C4-2B (cell line): ENCODE results near the gene ASNSD1.
"Not testable (repeated sequence)": the region's sequence is repeated elsewhere in the genome, so short reads cannot be mapped to it uniquely, and the experiment has no call there.

ENCODE experiments used
- H3K27ac ChIP-seq: fragments of 450-650 bp; 2 replicates; pipeline ENCODE4 v1.5.1; 2017
- ZFX ChIP-seq: fragments of 450-650 bp; IDR thresholded peaks from 2 replicates; pipeline ENCODE4 v1.6.1; 2017
- TF ChIP-seq, protein P1 (sequence below): fragments of 450-650 bp; conservative IDR thresholded peaks from 2 replicates; pipeline ENCODE4 v1.5.1; 2017; ENCODE audit warnings: mild to moderate bottlenecking

ASNSD1 gene

DNA sequence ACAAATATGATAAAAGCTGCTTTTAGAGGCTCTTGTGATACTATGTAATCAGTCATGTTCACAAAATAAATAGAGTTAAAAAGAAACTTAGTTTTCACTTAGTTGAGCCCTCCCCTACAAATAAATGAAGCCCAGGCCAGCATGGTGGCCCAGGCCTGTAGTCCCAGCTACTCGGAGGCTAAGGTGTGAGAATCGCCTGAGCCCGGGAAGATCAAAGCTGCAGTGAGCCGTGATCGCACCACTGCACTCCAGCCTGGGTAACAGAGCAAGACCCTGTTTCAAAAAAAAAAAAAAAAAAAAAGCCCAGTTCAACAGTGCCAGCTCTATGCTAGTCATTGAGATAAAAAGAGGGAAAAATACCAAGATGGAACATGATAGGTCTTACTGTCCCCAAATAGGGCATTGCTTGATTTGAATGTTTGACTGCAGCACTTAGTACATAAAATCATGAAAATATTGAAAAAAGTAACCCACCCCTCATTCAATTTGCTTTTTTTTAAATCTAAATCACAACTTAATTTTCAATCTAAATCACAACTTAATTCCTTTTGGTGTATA is 1.5 kb downstream of the ASNSD1 start:
- H3K27ac ChIP-seq, result peak overlapping the region; percentile 84; the same call in 1 of the 2 replicates
- TF ChIP-seq, protein P1, sequence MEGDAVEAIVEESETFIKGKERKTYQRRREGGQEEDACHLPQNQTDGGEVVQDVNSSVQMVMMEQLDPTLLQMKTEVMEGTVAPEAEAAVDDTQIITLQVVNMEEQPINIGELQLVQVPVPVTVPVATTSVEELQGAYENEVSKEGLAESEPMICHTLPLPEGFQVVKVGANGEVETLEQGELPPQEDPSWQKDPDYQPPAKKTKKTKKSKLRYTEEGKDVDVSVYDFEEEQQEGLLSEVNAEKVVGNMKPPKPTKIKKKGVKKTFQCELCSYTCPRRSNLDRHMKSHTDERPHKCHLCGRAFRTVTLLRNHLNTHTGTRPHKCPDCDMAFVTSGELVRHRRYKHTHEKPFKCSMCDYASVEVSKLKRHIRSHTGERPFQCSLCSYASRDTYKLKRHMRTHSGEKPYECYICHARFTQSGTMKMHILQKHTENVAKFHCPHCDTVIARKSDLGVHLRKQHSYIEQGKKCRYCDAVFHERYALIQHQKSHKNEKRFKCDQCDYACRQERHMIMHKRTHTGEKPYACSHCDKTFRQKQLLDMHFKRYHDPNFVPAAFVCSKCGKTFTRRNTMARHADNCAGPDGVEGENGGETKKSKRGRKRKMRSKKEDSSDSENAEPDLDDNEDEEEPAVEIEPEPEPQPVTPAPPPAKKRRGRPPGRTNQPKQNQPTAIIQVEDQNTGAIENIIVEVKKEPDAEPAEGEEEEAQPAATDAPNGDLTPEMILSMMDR, result no peak
- TF ChIP-seq ZFX, result no peak

DNA sequence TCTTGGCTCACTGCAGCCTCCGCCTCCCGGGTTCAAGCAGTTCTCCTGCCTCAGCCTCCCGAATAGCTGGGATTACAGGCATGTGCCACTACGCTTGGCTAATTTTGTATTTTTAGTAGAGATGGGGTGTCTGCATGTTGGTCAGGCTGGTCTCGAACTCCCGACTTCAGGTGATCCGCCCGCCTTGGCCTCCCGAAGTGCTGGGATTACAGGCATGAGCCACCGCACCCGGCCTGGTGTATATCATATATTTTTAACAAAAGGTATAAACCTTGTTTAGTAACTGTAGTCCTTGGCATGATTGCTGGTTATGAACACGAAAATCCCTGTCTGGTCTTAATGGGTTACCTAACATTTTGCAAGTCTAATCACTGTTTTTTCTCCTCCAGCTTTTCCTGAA is 2.1 kb downstream of the ASNSD1 start:
- H3K27ac ChIP-seq, result not testable (repeated sequence)

DNA sequence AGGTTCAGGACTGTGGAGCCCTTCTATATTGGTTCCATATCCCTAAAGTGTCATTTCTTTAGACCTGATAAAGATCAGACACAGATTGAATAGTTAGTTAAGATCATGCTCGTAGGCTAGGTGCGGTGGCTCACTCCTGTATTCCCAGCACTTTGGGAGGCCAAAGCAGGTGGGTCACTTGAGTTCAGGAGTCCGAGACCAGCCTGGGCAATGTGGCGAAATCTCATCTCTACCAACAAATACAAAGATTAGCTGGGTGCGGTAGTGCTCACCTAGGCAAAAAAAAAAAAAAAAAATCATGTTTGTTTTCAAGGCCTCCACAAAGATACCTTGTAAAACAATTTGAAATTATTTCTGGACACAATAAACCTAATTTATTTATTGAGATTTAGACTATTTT is 8.7 kb downstream of the ASNSD1 start:
- TF ChIP-seq ZFX, result no peak
- TF ChIP-seq, protein P1, result no peak
- H3K27ac ChIP-seq, result no peak overlapping the region

DNA sequence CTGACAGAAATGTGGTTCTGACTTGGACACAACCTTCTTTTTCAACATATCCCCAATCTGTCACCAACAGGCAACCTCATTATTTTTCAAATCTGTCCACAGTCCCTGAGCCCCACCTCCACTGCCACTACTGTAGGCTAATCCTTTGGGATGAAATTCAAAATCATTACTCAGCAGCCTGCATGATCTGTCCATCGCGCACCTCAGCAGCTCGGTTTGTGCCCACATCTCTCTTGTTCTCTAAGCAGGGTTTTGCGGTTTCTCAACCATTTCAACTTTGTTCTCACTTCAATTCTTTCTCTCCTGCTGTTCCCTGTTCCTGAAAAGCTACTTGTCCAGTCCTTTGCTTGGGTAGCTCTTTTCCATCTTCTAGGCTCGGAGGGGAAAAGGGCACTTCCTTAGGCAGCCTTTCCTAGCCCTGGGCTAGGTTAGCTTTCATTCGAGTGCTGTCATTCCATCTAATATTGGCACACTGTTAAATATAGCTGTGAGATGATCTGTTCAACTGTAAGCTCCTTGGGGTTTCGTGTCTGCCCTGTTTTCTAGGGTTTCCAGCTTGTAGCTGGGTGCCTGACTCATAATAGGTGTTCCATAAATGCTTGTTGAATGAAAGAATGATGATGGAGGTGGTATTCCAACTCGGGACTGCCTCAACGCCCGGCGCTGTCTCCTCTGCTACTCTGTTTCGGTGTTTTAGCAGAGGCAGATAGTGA is 12.6 kb downstream of the ASNSD1 start:
- TF ChIP-seq ZFX, result no peak
- H3K27ac ChIP-seq, result peak overlapping the region; percentile 93

DNA sequence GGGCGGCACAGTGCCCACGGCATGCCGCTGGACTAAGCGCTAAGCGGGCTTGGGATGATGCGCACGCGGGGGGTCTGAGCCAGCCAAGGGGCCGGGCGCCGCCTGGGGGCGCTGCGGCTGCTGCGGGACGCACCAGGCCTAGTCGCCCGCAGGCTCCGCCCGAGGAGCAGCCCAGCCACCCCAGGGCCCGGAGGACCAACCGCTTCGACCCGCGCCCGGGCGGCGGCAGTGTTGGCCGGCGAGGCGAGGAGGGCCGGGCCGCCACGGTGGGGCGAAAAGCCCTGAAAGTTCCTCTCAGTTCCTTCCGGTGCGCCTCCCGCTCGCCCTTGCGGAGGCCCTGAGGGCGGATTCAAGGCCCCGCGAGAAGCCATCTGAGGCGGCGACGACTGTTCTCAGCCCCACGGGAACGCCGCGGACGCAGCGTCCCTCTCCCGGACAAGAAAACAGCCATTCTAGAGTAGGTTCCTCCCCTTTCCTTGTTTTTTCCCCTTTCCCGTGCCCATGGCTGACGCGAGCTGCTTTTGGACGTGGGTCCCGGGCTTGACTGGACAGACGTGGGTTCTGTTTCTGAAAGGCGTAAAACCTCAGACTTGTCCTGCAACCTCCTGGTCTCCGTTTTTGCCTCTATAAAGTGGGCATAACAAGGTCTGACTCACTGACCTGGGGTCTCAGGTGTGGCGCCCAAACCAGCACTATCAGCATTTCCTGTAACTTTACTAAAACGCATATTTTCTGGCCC is 13.3 kb downstream of the ASNSD1 start, which contains the start of gene ANKAR:
Gene ANKAR, plus strand, starts transcription at position 297 of the 739 bp plus-strand sequence. CDS start 1,821 bp downstream, outside the sequence.
- TF ChIP-seq, protein P1, result peak; percentile 96
- peak; percentile 89 for TF ChIP-seq ZFX
- peak within 1 kb of the TSS; percentile 93 for H3K27ac ChIP-seq

DNA sequence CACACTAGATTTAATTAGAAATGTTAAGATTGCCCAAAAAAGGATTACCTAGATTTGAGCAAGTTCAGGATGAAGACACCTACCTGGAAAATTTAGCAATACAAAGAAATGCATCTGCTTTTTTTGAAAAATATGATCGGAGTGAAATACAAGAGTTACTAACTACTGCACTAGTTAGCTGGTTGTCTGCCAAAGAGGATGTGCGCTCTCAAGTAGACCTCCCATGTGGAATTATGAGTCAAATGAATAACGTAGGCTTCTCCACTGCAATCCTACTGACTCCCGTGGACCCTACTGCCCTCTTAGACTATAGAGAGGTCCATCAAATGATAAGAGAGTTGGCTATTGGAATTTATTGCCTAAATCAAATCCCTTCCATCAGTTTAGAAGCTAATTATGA is 15.2 kb downstream of the ASNSD1 start:
- no peak overlapping the region for H3K27ac ChIP-seq
- no peak for TF ChIP-seq ZFX
- TF ChIP-seq, protein P1, result no peak

DNA sequence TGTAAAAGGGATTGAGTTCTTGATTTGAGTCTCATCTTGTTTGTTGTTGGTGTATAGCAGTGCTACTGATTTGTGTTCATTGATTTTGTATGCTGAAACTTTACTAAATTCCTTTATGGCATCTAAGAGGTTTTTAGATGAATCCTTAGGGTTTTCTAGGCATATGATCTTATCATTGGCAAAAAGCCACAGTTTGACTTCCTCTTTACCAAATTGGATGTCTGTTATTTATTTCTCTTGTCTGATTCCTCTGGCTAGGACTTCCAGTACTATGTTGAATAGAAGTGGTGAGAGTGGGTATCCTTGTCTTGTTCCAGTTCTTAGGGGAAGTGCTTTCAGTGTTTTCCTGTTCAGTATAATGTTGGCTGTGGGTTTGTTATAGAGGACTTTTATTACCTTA is 18.0 kb downstream of the ASNSD1 start:
- TF ChIP-seq, protein P1, result no peak
- no peak for TF ChIP-seq ZFX
- no peak overlapping the region for H3K27ac ChIP-seq

DNA sequence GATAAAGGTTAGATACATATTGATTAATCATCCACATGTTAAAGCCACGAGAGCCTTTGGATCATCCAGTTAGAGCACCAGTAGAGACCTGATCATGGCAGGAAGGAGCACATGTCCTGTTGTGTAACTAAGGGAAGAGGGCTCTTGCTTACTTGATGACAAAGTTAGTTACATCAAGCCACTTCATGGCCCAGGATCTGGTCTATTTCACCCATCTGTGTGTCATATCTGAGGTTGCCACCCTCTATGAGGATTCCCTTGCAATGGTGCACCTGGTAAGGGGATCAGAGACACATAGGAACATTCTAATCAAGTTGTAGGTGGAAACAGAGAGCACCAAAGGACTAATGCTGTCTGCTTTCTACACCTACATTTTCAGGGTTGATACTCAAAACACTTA is 19.9 kb downstream of the ASNSD1 start:
- TF ChIP-seq ZFX, result no peak
- TF ChIP-seq, protein P1, result no peak
- no peak overlapping the region for H3K27ac ChIP-seq
